CD8-positive, alpha-beta memory T cell (primary cell): ENCODE results near the gene EIF3D. TPM values are rescaled to one million over a fixed set of nuclear protein-coding genes. Genes with fewer than 3 reads are reported as not detected.
"Not testable (repeated sequence)": the region's sequence is repeated elsewhere in the genome, so short reads cannot be mapped to it uniquely, and the experiment has no call there.

ENCODE experiments used
- CTCF ChIA-PET: fragments of 350-600 bp; sonication (Branson Sonifier 250); formaldehyde crosslinking; loops from one replicate; lab custom pipeline; 2021; ENCODE audit warnings: antibody characterized with exemption; lab: Charles Lee
- POLR2A ChIA-PET: fragments of 350-600 bp; sonication (Branson Sonifier 250); formaldehyde crosslinking; loops from one replicate; lab custom pipeline; 2021; ENCODE audit warnings: antibody characterized with exemption; lab: Charles Lee
- DNase-seq, 5 donors: peaks; one replicate each; pipeline versions ENCODE4 v3.0.0 to v3.0.0-alpha.2; 2020 to 2022; ENCODE audit warnings: mixed read lengths in 1 of 5
- H3K27ac ChIP-seq: one replicate; pipeline ENCODE4 v1.7.0; 2013; ENCODE audit warnings: low read depth, mild to moderate bottlenecking, low read length, moderate library complexity
- H3K27me3 ChIP-seq: 2 replicates; pipeline ENCODE4 v1.7.0; 2013; ENCODE audit warnings: low read length, mild to moderate bottlenecking; ENCODE audit not compliant: insufficient read depth, poor library complexity, severe bottlenecking
- H3K36me3 ChIP-seq: 2 replicates; pipeline ENCODE4 v1.7.0; 2013; ENCODE audit warnings: mild to moderate bottlenecking, low read length, moderate library complexity; ENCODE audit not compliant: insufficient read depth
- H3K4me1 ChIP-seq: 2 replicates; pipeline ENCODE4 v1.7.0; 2013; ENCODE audit warnings: mild to moderate bottlenecking, low read length, moderate library complexity; ENCODE audit not compliant: insufficient read depth
- H3K4me3 ChIP-seq: 2 replicates; pipeline ENCODE4 v1.7.0; 2013; ENCODE audit warnings: mild to moderate bottlenecking, low read length
- H3K9me3 ChIP-seq: 2 replicates; pipeline ENCODE4 v1.7.0; 2013; ENCODE audit warnings: mild to moderate bottlenecking, low read length
- H3K27ac Mint-ChIP-seq, 8 donors: one replicate each; pipeline ENCODE4 v1.8.0; 2020 to 2021; ENCODE audit warnings: mixed read lengths in 8 of 8, mild to moderate bottlenecking in 6 of 8, inconsistent platforms in 3 of 8, moderate library complexity in 3 of 8
- H3K27me3 Mint-ChIP-seq, 2 donors: one replicate each; pipeline ENCODE4 v1.8.0; 2020 to 2021; ENCODE audit warnings: mixed read lengths in 2 of 2, mild to moderate bottlenecking in 1 of 2, moderate library complexity in 1 of 2
- H3K36me3 Mint-ChIP-seq, 3 donors: one replicate each; pipeline ENCODE4 v1.8.0; 2020 to 2021; ENCODE audit warnings: mixed read lengths in 3 of 3, inconsistent platforms in 1 of 3, mild to moderate bottlenecking in 1 of 3
- H3K4me1 Mint-ChIP-seq, 3 donors: one replicate each; pipeline ENCODE4 v1.8.0; 2020 to 2021; ENCODE audit warnings: mixed read lengths in 3 of 3, inconsistent platforms in 1 of 3, mild to moderate bottlenecking in 1 of 3
- H3K4me3 Mint-ChIP-seq, 7 donors: one replicate each; pipeline ENCODE4 v1.8.0; 2020 to 2021; ENCODE audit warnings: mixed read lengths in 7 of 7, mild to moderate bottlenecking in 6 of 7, moderate library complexity in 4 of 7, inconsistent platforms in 2 of 7
- H3K9me3 Mint-ChIP-seq, 5 donors: one replicate each; pipeline ENCODE4 v1.8.0; 2020 to 2022; ENCODE audit warnings: mixed read lengths in 5 of 5, mild to moderate bottlenecking in 3 of 5, moderate library complexity in 2 of 5, inconsistent platforms in 1 of 5
- polyA plus RNA-seq: library from polyadenylated mRNA; unstranded; fragments of 300-500 nt; fragmentation: Illumina TruSeq; gene quantifications from one replicate; pipeline ENCODE4 v1.2.3, GENCODE V29; 2021
- total RNA-seq, 2 experiments: library from RNA; stranded (reverse); gene quantifications; one replicate each; pipeline ENCODE4 v1.2.3, GENCODE V29; 2021

The EIF3D gene
- total and polyA plus RNA-seq, 3 experiments from 2014 or later = 140 to 341 (median 333) TPM

GRCh38 chr22:36546092-36546804 is 17.3 kb upstream of the EIF3D start:
- Mint-ChIP-seq H3K9me3 (peaks cover 0 to 2% (median 0%) of the 10 kb centered on the region in 5 donors), H3K36me3 (peaks cover 0 to 4% (median 0%) of the 10 kb centered on the region in 3 donors), H3K4me3 (no peak overlapping the region), H3K27ac (no peak overlapping the region), H3K27me3 (peaks cover 10 to 50% of the 10 kb centered on the region in 2 donors), H3K4me1 (peaks cover 0 to 3% (median 3%) of the 10 kb centered on the region in 3 donors)
- ChIA-PET CTCF (no interaction called here), POLR2A (no interaction called here)
- no peak overlapping the region for H3K4me3 ChIP-seq
- no peak overlapping the region for H3K27ac ChIP-seq
- peaks cover 7% of the 10 kb centered on the region for H3K27me3 ChIP-seq
- no peak for DNase-seq
- no peaks in the 10 kb centered on the region for H3K36me3 ChIP-seq
- H3K9me3 ChIP-seq = no peaks in the 10 kb centered on the region
- no peaks in the 10 kb centered on the region for H3K4me1 ChIP-seq

GRCh38 chr22:36544107-36544620 is 15.2 kb upstream of the EIF3D start:
- Mint-ChIP-seq H3K4me3 (no peak overlapping the region), H3K36me3 (peaks cover 0 to 4% (median 0%) of the 10 kb centered on the region in 3 donors), H3K4me1 (peaks cover 0 to 3% (median 3%) of the 10 kb centered on the region in 3 donors), H3K27me3 (peaks cover 10 to 44% of the 10 kb centered on the region in 2 donors), H3K27ac (no peak overlapping the region), H3K9me3 (peaks cover 0 to 2% (median 0%) of the 10 kb centered on the region in 5 donors)
- Histone ChIP-seq H3K9me3 (no peaks in the 10 kb centered on the region), H3K36me3 (no peaks in the 10 kb centered on the region), H3K4me3 (no peak overlapping the region), H3K27me3 (peaks cover 4% of the 10 kb centered on the region), H3K27ac (no peak overlapping the region), H3K4me1 (no peaks in the 10 kb centered on the region)
- CTCF ChIA-PET = no interaction called here
- POLR2A ChIA-PET = no interaction called here
- no peak for DNase-seq

GRCh38 chr22:36541831-36542411 is 13.0 kb upstream of the EIF3D start:
- Mint-ChIP-seq H3K4me1 (peaks cover 0 to 3% (median 3%) of the 10 kb centered on the region in 3 donors), H3K9me3 (peaks cover 0 to 2% (median 0%) of the 10 kb centered on the region in 5 donors), H3K36me3 (peaks cover 0 to 4% (median 0%) of the 10 kb centered on the region in 3 donors), H3K27ac (peak overlapping the region in 2 of 8 donors; percentile 52 to 74), H3K27me3 (peaks cover 8 to 25% of the 10 kb centered on the region in 2 donors), H3K4me3 (no peak overlapping the region)
- H3K36me3 ChIP-seq = no peaks in the 10 kb centered on the region
- no peaks in the 10 kb centered on the region for H3K9me3 ChIP-seq
- CTCF ChIA-PET = interaction anchor here (1.6 kb wide), 1 partner anchor 314 kb away, joined by 4 read pairs; no protein-coding TSS in a partner anchor
- no peaks in the 10 kb centered on the region for H3K4me1 ChIP-seq
- H3K27ac ChIP-seq = no peak overlapping the region
- no peak overlapping the region for H3K4me3 ChIP-seq
- no peaks in the 10 kb centered on the region for H3K27me3 ChIP-seq
- POLR2A ChIA-PET = no interaction called here
- DNase-seq = no peak

DNA sequence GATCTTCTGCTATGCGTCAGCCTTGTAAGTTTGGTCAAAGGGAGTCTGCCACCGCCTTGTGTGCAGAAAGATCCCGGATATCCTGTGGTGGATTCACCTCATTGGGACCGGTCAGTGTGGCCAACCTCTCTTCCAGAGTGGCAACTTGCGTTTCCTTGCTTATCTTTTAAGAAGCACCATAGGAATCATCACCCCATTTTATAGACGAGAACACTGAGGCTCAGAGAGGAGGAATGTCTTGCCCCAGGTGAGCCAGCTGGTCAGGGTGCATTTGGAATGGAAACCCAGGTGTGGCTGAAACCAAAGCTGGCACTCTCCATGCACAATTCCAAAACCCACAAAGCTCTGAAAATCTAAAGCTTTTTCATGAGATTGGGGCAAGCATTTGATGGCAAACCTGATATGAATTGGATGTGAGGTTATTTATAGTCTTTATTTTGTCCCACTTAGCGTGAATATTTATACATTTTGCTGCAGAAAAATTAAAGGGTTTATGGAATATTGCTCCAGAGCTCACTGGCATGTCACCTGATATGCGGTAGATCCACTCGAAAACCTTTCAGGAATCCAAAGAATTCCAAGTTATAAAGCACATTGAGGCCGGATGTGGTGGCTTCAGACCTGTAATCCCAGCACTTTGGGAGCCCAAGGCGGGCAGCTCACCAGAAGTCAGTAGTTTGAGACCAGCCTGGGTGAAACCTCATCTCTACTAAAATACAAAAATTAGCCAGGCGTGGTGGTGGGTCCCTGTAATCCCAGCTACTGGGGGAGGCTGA is 12.1 kb upstream of the EIF3D start:
- ChIA-PET CTCF (interaction anchor here (1.6 kb wide), 1 partner anchor 315 kb away, joined by 4 read pairs; no protein-coding TSS in a partner anchor), POLR2A (no interaction called here)
- Histone ChIP-seq H3K4me3 (no peak overlapping the region), H3K36me3 (no peaks in the 10 kb centered on the region), H3K27me3 (no peaks in the 10 kb centered on the region), H3K27ac (no peak overlapping the region), H3K9me3 (no peaks in the 10 kb centered on the region), H3K4me1 (no peaks in the 10 kb centered on the region)
- peaks cover 6 to 17% of the 10 kb centered on the region in 2 donors for H3K27me3 Mint-ChIP-seq
- H3K9me3 Mint-ChIP-seq = no peaks in the 10 kb centered on the region
- no peak overlapping the region for H3K27ac Mint-ChIP-seq
- no peak overlapping the region for H3K4me3 Mint-ChIP-seq
- H3K4me1 Mint-ChIP-seq = peaks cover 0 to 3% (median 3%) of the 10 kb centered on the region in 3 donors
- peaks cover 0 to 2% (median 0%) of the 10 kb centered on the region in 3 donors for H3K36me3 Mint-ChIP-seq
- no peak for DNase-seq

GRCh38 chr22:36538529-36538928 is 9.6 kb upstream of the EIF3D start:
- Histone ChIP-seq H3K9me3 (no peaks in the 10 kb centered on the region), H3K4me3 (no peak overlapping the region), H3K4me1 (no peaks in the 10 kb centered on the region), H3K27ac (no peak overlapping the region), H3K27me3 (no peaks in the 10 kb centered on the region), H3K36me3 (no peaks in the 10 kb centered on the region)
- ChIA-PET CTCF (no interaction called here), POLR2A (no interaction called here)
- H3K4me3 Mint-ChIP-seq = no peak overlapping the region
- H3K27ac Mint-ChIP-seq = no peak overlapping the region
- H3K27me3 Mint-ChIP-seq = peaks cover 3 to 11% of the 10 kb centered on the region in 2 donors
- H3K4me1 Mint-ChIP-seq = peaks cover 0 to 3% (median 3%) of the 10 kb centered on the region in 3 donors
- peaks cover 0 to 1% (median 0%) of the 10 kb centered on the region in 5 donors for H3K9me3 Mint-ChIP-seq
- H3K36me3 Mint-ChIP-seq = peaks cover 0 to 6% (median 1%) of the 10 kb centered on the region in 3 donors
- no peak for DNase-seq

- Histone ChIP-seq H3K4me3 (no peak overlapping the region), H3K27ac (no peak overlapping the region), H3K27me3 (no peaks in the 10 kb centered on the region), H3K9me3 (no peaks in the 10 kb centered on the region), H3K36me3 (no peaks in the 10 kb centered on the region), H3K4me1 (no peaks in the 10 kb centered on the region)
- Mint-ChIP-seq H3K27ac (no peak overlapping the region), H3K4me3 (no peak overlapping the region), H3K4me1 (no peaks in the 10 kb centered on the region), H3K9me3 (peaks cover 0 to 1% (median 0%) of the 10 kb centered on the region in 5 donors), H3K36me3 (peaks cover 0 to 6% (median 2%) of the 10 kb centered on the region in 3 donors), H3K27me3 (peaks cover 3 to 16% of the 10 kb centered on the region in 2 donors)
- ChIA-PET CTCF (no interaction called here), POLR2A (no interaction called here)
- no peak for DNase-seq
Observed at GRCh38 chr22:36536717-36537116, 7.8 kb upstream of the EIF3D start.

- CTCF ChIA-PET, H3K9me3 ChIP-seq, H3K9me3 Mint-ChIP-seq, H3K27ac ChIP-seq, DNase-seq, H3K27me3 Mint-ChIP-seq, H3K4me1 Mint-ChIP-seq, H3K27ac Mint-ChIP-seq, H3K4me3 ChIP-seq, H3K27me3 ChIP-seq, H3K4me1 ChIP-seq, H3K36me3 ChIP-seq, H3K36me3 Mint-ChIP-seq: not testable (repeated sequence)
- POLR2A ChIA-PET = interaction anchor here (0.6 kb wide), 1 partner anchor 162 kb away, joined by 3 read pairs; no protein-coding TSS in a partner anchor
- peak overlapping the region in 1 of 7 donors; percentile 24 for H3K4me3 Mint-ChIP-seq
Observed at GRCh38 chr22:36533320-36533719, 4.4 kb upstream of the EIF3D start.
